GM19463 (cell line): Measurements from ENCODE around the gene GJB4.
A peak's percentile ranks its signal among the peaks of the same experiment; 100 is the strongest.
"Not testable (repeated sequence)": the region's sequence is repeated elsewhere in the genome, so short reads cannot be mapped to it uniquely, and the experiment has no call there.

Experiments
- ATAC-seq: cut with Tn5 transposase; IDR thresholded peaks from one replicate; pipeline ENCODE4 v1.9.1; 2021; ENCODE audit warnings: mild to moderate bottlenecking, moderate library complexity; ENCODE audit not compliant: unreplicated experiment

The GJB4 gene

GRCh38 chr1:34759503-34760357 is at the start of gene GJB4:
GJB4 (plus strand) TSS chr1:34759740; CDS start chr1:34761255, 1,515 bp downstream.
- no peak for ATAC-seq

GRCh38 chr1:34710812-34711211 is 48.7 kb upstream of the GJB4 start:
- no peak for ATAC-seq

GRCh38 chr1:34711485-34711884 is 48.1 kb upstream of the GJB4 start:
- ATAC-seq = no peak

GRCh38 chr1:34712007-34712688 is 47.4 kb upstream of the GJB4 start:
- ATAC-seq = no peak

GRCh38 chr1:34713443-34713842 is 46.1 kb upstream of the GJB4 start:
- no peak for ATAC-seq

- ATAC-seq = no peak
These were observed 45.2 kb upstream of the GJB4 start for GRCh38 chr1:34714386-34714785.

GRCh38 chr1:34715139-34715538 is 44.4 kb upstream of the GJB4 start:
- ATAC-seq = no peak

GRCh38 chr1:34721241-34721640 is 38.3 kb upstream of the GJB4 start:
- ATAC-seq = no peak

- ATAC-seq = no peak
These were observed 37.7 kb upstream of the GJB4 start for GRCh38 chr1:34721646-34722355.

GRCh38 chr1:34726861-34727260 is 32.7 kb upstream of the GJB4 start:
- no peak for ATAC-seq

GRCh38 chr1:34730485-34730884 is 29.1 kb upstream of the GJB4 start:
- ATAC-seq = no peak

GRCh38 chr1:34732831-34733230 is 26.7 kb upstream of the GJB4 start:
- ATAC-seq = not testable (repeated sequence)

- no peak for ATAC-seq
These were observed 22.8 kb upstream of the GJB4 start for GRCh38 chr1:34736692-34737091.

GRCh38 chr1:34737236-34737635 is 22.3 kb upstream of the GJB4 start:
- ATAC-seq = not testable (repeated sequence)

GRCh38 chr1:34739613-34740012 is 19.9 kb upstream of the GJB4 start:
- ATAC-seq = no peak

GRCh38 chr1:34740161-34740868 is 19.2 kb upstream of the GJB4 start:
- no peak for ATAC-seq

- peak; percentile 78 for ATAC-seq
These were observed 16.8 kb upstream of the GJB4 start for GRCh38 chr1:34742667-34743270.

- ATAC-seq = no peak
These were observed 15.8 kb upstream of the GJB4 start for GRCh38 chr1:34743775-34744174.

GRCh38 chr1:34744851-34745250 is 14.7 kb upstream of the GJB4 start:
- ATAC-seq = no peak

- ATAC-seq = no peak
These were observed 13.9 kb upstream of the GJB4 start for GRCh38 chr1:34745666-34746065.

- ATAC-seq = no peak
These were observed 13.4 kb upstream of the GJB4 start for GRCh38 chr1:34746101-34746500.
